IPS-18c (cell line): ENCODE results near the gene HOXA13.

ENCODE experiments used
- H3K4me3 ChIP-seq: 2 replicates; pipeline ENCODE4 v1.7.0; 2013; ENCODE audit warnings: low read depth, mild to moderate bottlenecking, low read length, moderate library complexity; ENCODE audit not compliant: insufficient read depth
- H3K9me3 ChIP-seq: one replicate; pipeline ENCODE4 v1.6.1; 2013; ENCODE audit warnings: mild to moderate bottlenecking, low read length, moderate library complexity; ENCODE audit not compliant: control insufficient read depth, insufficient read depth

HOXA13 gene

DNA sequence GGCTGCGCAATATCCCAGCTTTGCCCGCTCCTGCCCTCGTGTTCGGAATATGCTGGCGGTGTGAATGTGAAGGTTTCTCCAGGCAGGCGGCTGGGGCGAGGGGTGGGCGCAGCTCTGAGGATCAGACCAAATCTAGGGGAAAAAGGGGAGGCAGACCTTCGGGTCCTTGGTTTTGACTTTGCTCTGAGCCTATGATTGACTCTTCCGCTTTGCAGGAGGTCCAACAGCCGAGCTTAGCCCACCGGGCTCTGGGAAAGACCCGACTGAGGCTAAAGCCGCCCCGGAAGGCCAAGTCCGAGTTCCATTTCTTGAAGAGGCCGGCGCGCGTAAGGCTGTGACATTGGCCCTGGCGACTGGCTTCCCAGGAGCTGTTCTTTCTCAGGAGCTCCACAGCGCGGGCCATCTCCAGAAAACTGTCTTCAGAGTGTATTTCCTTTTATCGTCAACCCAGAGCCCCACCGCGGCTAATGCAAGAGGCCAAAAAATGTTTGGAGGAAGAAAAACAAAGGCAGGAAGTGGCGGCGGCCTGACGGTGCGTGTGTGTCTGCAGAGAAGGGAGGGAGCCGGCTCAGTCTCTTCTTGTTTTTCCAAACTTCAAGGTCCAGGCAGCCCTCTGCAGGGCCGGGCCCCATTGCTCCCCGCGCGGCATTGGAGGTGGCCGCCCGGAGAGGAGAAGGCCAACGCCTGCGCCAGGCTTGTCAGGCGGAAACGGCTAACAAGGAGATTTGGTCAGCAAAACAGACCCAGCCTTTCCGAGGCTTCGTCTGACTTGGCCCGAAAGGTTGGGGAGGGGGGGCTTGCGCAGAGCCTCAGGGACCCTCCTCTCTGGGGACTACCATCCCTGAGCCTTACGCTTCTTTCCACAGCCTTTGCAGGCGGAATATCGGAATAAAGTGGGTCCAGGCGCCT lies 11.3 kb downstream of the HOXA13 start:
- H3K9me3 ChIP-seq = peaks cover 2% of the 10 kb centered on the region
- no peak overlapping the region for H3K4me3 ChIP-seq

DNA sequence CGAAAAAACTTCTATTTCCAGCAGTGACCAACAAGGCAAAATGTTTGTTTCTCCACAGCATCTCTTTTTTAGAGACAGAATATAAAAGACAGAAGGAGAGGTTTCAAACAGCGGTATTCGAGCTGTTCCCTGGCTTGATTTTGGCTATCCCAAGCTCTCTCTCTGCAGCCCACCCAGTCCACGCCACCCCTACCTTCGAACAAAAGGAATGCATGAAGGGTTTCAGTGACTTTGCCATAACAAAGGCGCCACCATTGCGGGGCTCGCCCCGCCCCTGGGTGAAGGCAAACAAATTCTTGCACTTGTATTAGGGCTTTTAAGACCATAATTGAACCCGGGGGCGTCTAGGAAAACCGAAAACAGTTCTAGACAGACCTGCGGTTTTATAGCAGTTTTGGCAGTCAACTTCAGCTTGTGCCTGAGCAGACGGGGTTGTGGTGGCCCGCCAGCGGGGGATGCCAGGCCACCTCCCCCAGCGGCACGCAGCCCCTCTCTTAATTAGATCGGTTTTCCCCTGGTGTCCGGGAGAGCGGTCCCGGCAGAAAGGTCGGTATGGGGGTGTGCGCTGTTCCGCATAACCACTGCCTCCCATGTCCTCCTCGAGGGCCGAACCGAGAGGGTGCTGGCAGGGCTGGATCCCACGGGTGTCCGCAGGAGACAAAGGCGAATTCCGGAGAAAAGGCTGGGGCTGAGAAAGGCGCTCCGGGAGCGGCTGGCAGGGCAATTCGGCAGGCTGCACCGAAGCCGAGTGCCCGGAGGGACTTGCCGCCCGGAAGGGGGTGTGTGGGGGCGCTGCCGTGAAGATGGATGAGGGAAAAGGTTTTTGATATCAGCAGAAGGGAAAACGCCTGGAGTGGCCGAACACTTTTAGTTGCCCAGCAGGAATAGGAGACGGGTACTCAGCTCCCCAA lies 12.2 kb downstream of the HOXA13 start:
- Histone ChIP-seq H3K9me3 (peaks cover 2% of the 10 kb centered on the region), H3K4me3 (no peak overlapping the region; the same call in 1 of the 2 replicates)

DNA sequence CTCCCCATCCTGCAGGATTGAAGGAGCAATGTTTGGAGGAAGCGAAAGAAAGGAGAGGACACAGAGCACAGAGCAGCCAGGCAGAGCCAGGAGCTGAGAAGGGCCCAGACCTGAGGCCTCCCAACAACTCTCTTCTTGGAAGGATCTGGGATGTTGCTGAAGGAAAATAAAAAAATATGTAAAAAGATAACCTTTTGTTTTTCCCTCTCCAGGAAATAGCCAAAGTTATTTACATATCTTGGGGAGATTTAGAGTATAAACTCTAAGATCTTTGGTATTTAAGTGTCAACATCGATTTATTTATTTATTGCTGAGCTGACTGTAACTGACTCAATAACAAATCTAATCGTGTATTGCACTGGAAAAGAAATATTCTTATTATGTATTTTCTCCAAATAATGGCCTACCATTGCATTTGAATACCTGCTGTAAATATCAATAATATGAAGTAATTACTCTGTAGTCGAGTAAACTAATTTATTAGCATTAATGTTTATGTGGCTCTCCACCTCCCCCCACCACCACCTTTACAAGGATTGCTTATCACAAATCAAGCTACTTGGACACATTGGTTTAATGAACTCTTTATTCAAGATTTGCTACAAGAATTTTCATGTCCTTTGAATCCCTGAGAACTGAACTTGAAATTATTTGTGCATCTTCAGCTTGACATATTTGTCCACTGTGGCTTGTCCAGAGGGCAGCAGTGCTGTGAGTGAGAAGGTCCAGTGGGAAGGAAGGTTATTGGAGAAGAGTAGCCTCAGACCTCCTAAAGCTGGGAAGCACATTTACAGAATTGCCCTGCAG lies 13.0 kb downstream of the HOXA13 start:
- no peak overlapping the region for H3K4me3 ChIP-seq

DNA sequence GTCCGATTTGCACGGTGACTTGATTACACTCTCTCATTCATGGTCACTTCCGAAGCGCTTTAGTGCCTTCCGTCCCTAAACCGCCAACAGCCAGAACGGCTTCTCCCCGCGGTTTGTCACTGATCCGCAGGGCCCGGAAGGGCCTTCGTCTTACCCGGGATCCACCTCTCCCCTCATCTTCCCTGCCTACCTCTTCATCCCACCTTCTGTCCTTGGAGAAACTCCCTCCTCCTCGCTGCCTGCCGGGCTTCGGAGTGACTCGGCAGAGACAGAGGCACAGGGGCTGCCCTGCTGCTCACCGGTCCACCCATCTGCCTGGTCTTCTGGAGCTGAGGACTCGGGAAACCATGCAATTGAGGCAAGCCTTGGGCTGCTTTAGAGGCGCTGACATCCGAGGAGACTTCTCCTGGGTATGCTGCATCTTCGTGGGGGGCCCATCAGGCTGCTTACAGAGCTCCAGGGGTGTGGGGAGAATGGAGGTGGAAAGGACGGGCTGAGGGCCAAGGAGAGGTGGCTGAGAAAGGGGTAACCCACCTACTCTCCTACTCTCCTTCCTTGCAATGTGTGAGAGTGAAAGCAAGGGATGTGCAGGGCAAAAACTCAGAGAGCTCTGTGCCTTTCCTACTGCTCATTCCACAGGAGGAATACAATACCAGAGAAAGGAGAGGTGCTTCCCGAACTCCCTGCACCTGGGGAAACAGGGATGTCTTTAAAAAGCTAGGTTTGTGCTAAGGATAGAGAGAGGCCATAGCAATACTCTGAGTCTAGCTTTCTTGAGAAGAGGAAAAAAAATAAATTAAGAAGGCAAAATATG lies 13.8 kb downstream of the HOXA13 start:
- Histone ChIP-seq H3K4me3 (no peak overlapping the region), H3K9me3 (peaks cover 2% of the 10 kb centered on the region)

More for the DNA sequence above, 13.0 kb downstream of the HOXA13 start:
- peaks cover 2% of the 10 kb centered on the region for H3K9me3 ChIP-seq

DNA sequence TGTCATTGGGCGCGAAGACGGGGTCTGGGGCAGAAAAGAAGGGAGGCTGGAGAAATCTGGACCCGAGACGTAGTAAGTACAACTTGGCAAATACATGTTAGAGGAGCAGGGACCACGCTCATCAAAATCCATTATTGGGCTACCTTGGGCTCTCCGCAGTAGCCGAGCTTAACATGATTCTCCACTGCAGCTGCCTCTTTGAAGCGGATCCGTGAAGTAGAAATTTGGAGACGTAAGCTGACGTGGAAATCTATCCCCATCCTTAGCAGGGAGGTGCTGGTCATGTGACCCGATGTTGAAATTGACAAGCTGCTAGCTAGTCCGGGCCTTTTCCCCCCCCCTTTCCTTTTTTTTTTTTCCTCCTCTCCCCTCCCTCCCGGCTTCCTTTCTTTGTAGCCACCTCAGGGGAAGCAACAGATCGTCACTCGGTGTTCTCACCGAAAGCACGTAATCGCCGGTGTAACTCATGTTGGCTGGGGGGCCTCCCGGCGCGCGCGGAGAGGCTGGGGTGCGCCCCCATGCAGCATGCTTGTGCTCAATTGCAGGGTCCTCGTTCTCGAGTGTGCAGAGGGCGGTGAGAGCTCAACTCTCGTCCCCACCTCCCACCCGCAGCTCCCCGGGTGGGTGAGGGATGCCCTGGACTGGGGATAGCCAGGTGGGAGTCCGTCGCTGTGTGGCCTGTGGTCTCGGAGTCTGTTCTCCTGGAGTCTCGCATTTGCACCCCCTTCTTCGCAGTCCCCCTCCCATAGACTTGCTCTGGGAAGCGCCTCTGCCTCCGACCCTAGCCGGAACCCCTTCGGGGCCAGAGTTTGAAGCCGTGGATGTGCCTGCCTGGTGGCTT lies 14.7 kb downstream of the HOXA13 start, which contains the start of gene HOXA11:
HOXA11 (minus strand) TSS at position 220 of the 841 bp plus-strand sequence; CDS start at position 132, 88 bp downstream.
- Histone ChIP-seq H3K9me3 (peaks cover 2% of the 10 kb centered on the region), H3K4me3 (no peak within 1 kb of the TSS)

DNA sequence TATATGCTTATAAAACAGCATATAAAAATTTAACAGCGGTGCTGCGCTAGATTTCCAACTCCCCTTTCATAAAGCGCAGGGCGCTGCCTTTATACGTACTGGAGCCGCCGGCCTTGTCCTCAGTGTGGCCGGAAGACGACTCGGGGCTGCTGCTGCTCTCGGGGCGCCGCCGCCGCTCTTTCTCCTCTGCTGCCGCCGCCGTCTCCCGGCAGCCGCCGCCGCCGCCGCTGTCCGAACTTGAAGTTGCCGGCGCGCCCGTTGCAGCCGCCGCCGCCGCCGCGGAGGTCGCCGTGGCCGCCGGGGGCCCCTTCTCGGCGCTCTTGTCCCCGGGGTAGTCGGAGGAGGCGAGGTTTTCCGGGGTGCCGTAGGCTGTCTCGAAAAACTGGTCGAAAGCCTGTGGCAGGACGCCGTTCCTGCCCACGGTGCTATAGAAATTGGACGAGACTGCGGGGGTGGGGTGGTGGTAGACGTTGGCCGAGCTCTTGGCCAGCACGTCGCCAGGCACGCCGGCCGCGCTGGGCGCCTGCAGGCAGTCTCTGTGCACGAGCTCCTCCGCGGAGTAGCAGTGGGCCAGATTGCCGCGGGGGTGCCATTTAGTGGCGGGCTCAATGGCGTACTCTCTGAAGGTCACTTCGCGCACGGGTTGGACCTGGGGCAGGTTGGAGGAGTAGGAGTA lies 15.4 kb downstream of the HOXA13 start:
- peaks cover 2% of the 10 kb centered on the region for H3K9me3 ChIP-seq
- H3K4me3 ChIP-seq = no peak overlapping the region

DNA sequence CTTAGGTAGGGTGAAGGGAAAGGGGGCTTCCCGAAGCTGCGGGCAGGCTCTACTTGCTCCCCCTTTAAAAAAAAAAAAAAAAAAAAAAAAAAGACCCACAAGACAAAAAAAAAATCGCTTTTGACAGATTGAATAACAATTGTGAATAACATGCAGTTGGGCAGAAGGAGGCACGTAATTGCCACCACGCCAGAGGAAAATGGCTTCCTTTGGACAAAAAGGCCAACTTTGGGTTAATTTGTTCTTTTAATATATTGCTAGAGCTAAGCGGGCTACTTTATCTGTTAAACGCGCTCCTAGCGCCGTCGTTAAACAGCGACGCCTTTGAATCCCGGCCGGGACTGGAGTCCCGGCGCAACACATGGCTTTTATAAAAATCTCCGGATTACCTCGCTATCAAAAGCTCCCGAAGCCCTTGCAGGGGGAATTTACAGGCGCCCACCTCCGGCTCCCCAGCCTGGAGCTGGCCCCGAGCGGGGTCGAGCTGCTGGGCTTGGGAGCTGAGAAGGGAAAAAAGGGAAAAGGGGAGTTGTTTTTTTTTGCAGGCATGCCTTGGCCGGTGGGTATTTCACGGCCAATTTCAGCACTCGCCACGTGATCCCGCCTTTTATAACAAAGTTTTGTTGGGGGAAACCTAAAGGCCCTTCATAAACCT lies 16.1 kb downstream of the HOXA13 start:
- no peak overlapping the region for H3K4me3 ChIP-seq

DNA sequence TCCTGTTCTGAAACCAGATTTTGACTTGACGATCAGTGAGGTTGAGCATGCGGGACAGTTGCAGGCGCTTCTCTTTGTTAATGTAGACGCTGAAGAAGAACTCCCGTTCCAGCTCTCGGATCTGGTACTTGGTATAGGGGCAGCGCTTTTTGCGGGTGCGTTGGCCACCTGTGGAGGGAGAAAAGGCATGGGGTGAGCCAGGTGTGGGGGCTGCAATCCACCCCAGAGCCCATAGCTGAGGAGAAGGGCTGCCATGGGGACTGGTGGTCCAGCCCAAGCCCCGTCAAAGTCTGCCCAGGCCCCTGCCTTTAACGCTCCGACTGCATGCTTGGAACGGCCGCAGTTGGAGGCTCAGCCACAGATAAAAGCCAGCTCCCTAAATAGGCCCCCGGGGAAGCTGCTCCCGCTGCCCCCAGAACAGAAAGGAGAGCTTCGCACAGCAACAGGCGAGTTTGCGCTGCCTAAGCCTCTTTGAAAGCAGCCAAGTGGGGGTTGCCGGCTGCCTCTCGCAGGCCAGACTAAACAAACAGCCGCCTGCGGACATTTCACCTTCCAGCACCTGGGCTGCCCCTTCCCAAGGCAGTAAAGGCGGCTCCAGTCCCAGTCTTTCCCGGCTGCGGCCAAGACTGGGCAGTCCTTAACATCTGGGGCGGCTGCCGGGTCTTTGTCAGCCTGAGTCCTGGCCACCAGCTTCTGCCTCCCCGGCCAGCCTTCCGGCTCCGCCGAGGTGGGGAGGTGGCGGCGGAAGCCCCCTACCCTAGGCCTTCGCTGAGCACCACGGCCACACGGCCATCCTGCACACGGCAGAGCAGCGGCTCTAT lies 16.8 kb downstream of the HOXA13 start:
- no peak overlapping the region for H3K4me3 ChIP-seq

More for the DNA sequence above, 16.1 kb downstream of the HOXA13 start:
- H3K9me3 ChIP-seq = peaks cover 2% of the 10 kb centered on the region

DNA sequence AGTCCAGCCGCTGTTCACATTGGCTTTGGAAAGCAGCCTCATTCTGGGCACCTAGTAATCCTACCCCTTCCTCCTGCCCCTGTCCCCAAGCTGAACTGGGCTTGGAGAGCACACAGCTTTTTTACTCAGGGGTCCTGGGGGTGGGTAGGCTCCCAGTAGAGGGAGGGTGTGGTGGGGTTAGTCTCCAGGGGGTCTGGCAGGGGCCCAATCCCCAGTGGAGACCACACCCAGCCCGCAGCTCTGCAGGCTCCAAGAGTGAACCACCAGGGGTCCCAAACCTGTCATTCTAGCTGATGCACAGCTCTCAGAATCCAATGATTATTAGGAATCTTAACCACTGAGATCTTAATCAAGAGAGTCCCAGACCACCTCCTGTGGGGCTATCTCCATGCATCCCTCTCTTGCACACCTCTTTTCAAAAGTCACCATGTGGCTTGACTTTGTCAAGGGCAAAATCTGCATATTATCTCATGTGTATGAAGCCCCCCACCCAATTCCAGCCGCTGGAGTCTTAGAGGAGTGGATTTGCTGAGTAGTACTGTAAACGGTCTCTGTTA lies 17.5 kb downstream of the HOXA13 start:
- Histone ChIP-seq H3K9me3 (no peaks in the 10 kb centered on the region), H3K4me3 (no peak overlapping the region)

More for the DNA sequence above, 16.8 kb downstream of the HOXA13 start:
- peaks cover 2% of the 10 kb centered on the region for H3K9me3 ChIP-seq

DNA sequence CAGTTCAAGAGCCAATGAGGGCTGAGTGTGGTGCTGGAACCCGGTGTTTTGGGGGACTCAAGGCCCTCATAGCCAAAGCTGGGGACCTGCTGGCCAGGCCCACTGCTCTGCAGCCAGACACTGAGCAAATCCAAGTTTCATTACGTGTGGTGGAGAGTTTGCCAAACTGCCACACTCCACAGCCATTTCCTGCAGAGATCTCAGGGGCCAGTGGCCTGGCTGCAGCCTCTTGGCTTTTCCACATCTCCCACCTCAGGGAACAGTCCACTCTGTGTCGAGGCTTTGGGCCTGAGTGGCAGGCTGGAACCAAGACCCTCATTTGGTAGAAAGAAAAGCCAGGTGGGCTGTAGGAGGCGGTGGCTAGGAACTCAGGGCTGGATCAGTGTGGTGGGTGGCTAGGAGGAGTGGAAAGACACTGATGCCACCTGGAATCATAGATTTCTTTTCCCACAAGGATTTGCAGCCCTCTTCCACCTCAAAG lies 18.1 kb downstream of the HOXA13 start:
- H3K9me3 ChIP-seq = no peaks in the 10 kb centered on the region
- H3K4me3 ChIP-seq = no peak overlapping the region

DNA sequence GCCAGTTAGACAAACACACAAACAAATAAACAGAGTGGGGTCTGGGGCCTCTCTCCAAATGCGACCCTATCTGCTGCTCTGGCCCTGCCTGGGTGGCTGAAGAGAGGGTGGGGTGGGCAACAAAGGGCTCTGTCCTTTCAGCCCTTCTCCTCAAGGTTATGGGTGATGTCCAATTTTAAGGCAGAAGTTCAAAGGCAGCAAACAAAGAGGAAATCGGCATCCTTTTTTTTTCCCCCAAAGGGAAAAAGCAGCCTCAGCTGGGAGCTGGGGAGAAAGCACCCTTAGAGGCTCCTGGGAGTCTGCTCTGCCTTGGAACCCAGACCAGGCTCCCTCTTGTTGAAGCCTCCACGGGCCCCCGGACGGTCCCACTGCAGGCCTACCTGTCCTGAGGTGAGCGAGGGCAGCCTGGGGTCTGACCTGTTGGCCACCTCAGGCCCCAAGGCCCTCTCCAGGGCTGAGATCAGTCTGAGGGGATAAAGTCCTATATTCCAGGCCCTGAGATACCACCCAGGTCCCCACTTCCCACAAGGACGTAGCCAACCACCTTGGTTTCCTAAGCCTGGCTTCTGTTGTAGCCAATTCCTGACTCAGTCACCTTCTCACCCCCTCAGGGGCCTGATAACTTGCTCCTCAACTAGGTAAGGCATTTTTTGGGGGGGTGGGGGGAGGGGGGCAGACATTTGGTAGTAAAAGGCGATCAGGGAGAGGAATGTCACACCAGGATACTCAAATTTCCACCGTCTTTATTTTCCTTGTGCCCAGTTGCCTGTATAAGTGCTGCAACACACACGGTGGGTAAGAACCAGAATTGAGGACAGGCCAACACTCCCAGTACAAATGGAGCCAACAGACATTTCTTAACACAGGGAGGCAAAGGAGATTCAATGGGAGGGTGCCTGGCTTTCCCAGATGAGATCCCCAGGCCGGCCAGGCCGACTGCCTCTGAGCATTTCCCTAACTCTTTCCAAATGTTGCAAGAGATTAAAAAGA lies 19.2 kb downstream of the HOXA13 start:
- Histone ChIP-seq H3K4me3 (no peak overlapping the region), H3K9me3 (peaks cover 2% of the 10 kb centered on the region)
